Stimulated activated CD4-positive, alpha-beta T cell treated with anti-CD3 and anti-CD28 coated beads, Interleukin-15, amount 100 ng/mL, for 24 hours (primary cell): ENCODE measurements around the gene LRRC14B.
"Not testable (repeated sequence)": the region's sequence is repeated elsewhere in the genome, so short reads cannot be mapped to it uniquely, and the experiment has no call there.

Experiments
- DNase-seq: peaks from one replicate; pipeline ENCODE4 v3.0.0-alpha.2; 2020

LRRC14B gene

GRCh38 chr5:194102-194501, 2.8 kb downstream of the LRRC14B start:
- no peak for DNase-seq

- no peak for DNase-seq
These were observed 3.4 kb downstream of the LRRC14B start for GRCh38 chr5:194603-195209.

GRCh38 chr5:195401-196160, 4.3 kb downstream of the LRRC14B start:
- no peak for DNase-seq

- no peak for DNase-seq
These were observed 5.1 kb downstream of the LRRC14B start for GRCh38 chr5:196350-196749.

- DNase-seq = not testable (repeated sequence)
These were observed 5.7 kb downstream of the LRRC14B start for GRCh38 chr5:197031-197430.

GRCh38 chr5:197892-198489, 6.7 kb downstream of the LRRC14B start:
- DNase-seq = no peak

GRCh38 chr5:198516-199196, 7.4 kb downstream of the LRRC14B start:
- DNase-seq = no peak

- no peak for DNase-seq
These were observed 8.1 kb downstream of the LRRC14B start for GRCh38 chr5:199197-199949.

GRCh38 chr5:199950-200645, 8.8 kb downstream of the LRRC14B start:
- DNase-seq = no peak

GRCh38 chr5:200985-201384, 9.7 kb downstream of the LRRC14B start:
- DNase-seq = no peak

GRCh38 chr5:201672-202071, 10.4 kb downstream of the LRRC14B start:
- no peak for DNase-seq

GRCh38 chr5:203246-203930, 12.1 kb downstream of the LRRC14B start:
- DNase-seq = no peak

GRCh38 chr5:204001-204400, 12.7 kb downstream of the LRRC14B start:
- no peak for DNase-seq

- DNase-seq = no peak
These were observed 13.2 kb downstream of the LRRC14B start for GRCh38 chr5:204462-204861.

GRCh38 chr5:204966-205670, 13.8 kb downstream of the LRRC14B start:
- DNase-seq = no peak

- DNase-seq = no peak
These were observed 15.1 kb downstream of the LRRC14B start for GRCh38 chr5:206406-206805.

- no peak for DNase-seq
These were observed 15.7 kb downstream of the LRRC14B start for GRCh38 chr5:206927-207536.

- no peak for DNase-seq
These were observed 16.3 kb downstream of the LRRC14B start for GRCh38 chr5:207599-207998.

GRCh38 chr5:208449-209114, 17.3 kb downstream of the LRRC14B start:
- DNase-seq = no peak

GRCh38 chr5:213803-214395, 22.6 kb downstream of the LRRC14B start:
- no peak for DNase-seq
